Thoracic aorta (tissue), 2 donors: ENCODE data around the gene ADARB2. TPM values are rescaled to one million over a fixed set of nuclear protein-coding genes. Genes with fewer than 3 reads are reported as not detected.

Experiments used
- ATAC-seq: fragments of 150-250 bp; one replicate; pipeline ENCODE4 v1.8.0; 2017; ENCODE audit warnings: low read depth; ENCODE audit not compliant: insufficient number of reproducible peaks, low FRiP score
- DNase-seq: peaks from one replicate; pipeline ENCODE4 v3.0.0-alpha.2; 2020; ENCODE audit warnings: low spot score
- H3K27ac ChIP-seq, 2 donors: fragments of 200-600 bp; sonication (generic); 1 replicate in 1 of 2; 2 replicates in 1 of 2; pipeline ENCODE4 v1.5.1; 2016; ENCODE audit warnings: mild to moderate bottlenecking in 2 of 2, moderate library complexity in 2 of 2
- H3K27me3 ChIP-seq: fragments of 200-600 bp; sonication (generic); replicated peaks from 2 replicates; pipeline ENCODE4 v1.6.0; 2016; ENCODE audit warnings: mild to moderate bottlenecking; ENCODE audit not compliant: insufficient read depth
- H3K36me3 ChIP-seq: fragments of 200-600 bp; sonication (generic); one replicate; pipeline ENCODE4 v1.5.1; 2016
- H3K4me1 ChIP-seq, 2 donors: fragments of 200-600 bp; sonication (generic); 1 replicate in 1 of 2; 2 replicates in 1 of 2; pipeline versions ENCODE4 v1.5.1 to v1.6.0; 2016; ENCODE audit warnings: low read depth in 2 of 2, mild to moderate bottlenecking in 1 of 2; ENCODE audit not compliant: control insufficient read depth in 1 of 2
- H3K4me3 ChIP-seq: fragments of 200-600 bp; sonication (generic); 2 replicates; pipeline ENCODE4 v1.5.1; 2016; ENCODE audit warnings: mild to moderate bottlenecking
- H3K9me3 ChIP-seq: fragments of 200-600 bp; sonication (generic); 2 replicates; pipeline ENCODE4 v1.5.1; 2016
- total RNA-seq, 2 donors: library from RNA; depleted of rRNA; stranded (reverse); fragments of >200 nt; gene quantifications; one replicate each; pipeline versions ENCODE4 v1.1.0 to v1.2.3, GENCODE V29; 2016
- TF ChIP-seq, protein P1 (sequence below): fragments of 200-600 bp; sonication (generic); IDR thresholded peaks from one replicate; pipeline ENCODE4 v1.5.1; 2019; ENCODE audit warnings: antibody characterized with exemption

Gene ADARB2
- total RNA-seq, 2 donors from 2014 or later: 0.71 to 3.1 TPM

DNA sequence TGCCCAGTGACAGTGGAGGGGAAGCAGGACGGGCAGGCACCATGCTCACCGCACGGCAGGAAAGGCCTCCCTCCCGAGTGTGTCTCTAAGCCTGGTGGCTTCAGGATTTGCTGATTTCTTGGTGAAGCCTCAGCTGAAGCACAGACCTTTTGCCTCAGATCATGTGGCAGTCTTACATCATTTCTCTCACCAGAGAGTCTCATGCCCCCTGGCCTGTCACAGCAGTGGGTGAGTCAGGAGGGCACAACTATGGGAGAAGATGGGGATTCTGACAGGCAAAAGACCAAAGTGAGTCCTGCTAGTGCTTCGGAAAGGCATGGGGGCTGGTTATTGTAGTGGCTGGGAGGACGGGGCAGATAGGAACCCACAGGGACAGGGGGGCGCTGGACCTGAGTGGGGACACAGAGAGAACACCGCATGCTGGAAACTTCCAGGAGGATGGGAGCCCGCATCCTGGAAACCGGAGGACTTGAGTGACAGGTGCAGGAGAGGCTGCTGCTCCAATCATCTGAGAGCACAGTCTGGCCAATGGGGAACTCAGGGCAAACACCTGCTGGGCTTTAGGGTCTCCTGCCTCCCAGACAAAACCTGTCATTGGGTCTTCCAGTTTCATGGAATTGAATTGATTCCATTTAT lies 166.8 kb downstream of the ADARB2 start:
- no peak for DNase-seq
- TF ChIP-seq, protein P1, sequence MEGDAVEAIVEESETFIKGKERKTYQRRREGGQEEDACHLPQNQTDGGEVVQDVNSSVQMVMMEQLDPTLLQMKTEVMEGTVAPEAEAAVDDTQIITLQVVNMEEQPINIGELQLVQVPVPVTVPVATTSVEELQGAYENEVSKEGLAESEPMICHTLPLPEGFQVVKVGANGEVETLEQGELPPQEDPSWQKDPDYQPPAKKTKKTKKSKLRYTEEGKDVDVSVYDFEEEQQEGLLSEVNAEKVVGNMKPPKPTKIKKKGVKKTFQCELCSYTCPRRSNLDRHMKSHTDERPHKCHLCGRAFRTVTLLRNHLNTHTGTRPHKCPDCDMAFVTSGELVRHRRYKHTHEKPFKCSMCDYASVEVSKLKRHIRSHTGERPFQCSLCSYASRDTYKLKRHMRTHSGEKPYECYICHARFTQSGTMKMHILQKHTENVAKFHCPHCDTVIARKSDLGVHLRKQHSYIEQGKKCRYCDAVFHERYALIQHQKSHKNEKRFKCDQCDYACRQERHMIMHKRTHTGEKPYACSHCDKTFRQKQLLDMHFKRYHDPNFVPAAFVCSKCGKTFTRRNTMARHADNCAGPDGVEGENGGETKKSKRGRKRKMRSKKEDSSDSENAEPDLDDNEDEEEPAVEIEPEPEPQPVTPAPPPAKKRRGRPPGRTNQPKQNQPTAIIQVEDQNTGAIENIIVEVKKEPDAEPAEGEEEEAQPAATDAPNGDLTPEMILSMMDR: no peak

DNA sequence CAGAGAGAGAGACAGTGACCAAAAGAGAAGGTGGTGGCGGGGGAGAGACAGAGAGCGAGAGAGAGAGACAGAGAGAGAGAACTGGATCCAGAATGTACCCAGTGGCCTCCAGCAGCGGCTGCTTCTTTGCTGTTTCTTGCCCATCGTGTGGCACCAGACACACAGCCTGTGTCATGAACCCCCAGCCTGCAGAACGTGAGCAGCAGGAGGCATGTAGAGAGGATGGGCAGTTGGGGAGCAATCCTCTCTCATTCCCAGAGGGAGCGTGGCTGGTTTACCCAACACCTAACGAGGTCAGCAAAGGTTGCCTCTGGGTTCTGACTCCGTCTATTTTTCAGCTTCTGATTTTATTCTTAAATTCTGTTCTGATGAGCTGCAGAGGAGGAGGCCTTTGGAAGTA lies 168.1 kb downstream of the ADARB2 start:
- no peaks in the 10 kb centered on the region for H3K9me3 ChIP-seq
- ATAC-seq: no peak
- no peaks in the 10 kb centered on the region for H3K27me3 ChIP-seq
- no peak overlapping the region for H3K4me3 ChIP-seq
- no peak overlapping the region for H3K27ac ChIP-seq
- DNase-seq: no peak
- no peaks in the 10 kb centered on the region for H3K4me1 ChIP-seq
- TF ChIP-seq, protein P1: no peak
- H3K36me3 ChIP-seq: no peaks in the 10 kb centered on the region

More for the DNA sequence above, 166.8 kb downstream of the ADARB2 start:
- no peak for ATAC-seq
- Histone ChIP-seq H3K9me3 (no peaks in the 10 kb centered on the region), H3K27ac (no peak overlapping the region), H3K4me1 (no peaks in the 10 kb centered on the region), H3K4me3 (no peak overlapping the region), H3K36me3 (no peaks in the 10 kb centered on the region), H3K27me3 (no peaks in the 10 kb centered on the region)

DNA sequence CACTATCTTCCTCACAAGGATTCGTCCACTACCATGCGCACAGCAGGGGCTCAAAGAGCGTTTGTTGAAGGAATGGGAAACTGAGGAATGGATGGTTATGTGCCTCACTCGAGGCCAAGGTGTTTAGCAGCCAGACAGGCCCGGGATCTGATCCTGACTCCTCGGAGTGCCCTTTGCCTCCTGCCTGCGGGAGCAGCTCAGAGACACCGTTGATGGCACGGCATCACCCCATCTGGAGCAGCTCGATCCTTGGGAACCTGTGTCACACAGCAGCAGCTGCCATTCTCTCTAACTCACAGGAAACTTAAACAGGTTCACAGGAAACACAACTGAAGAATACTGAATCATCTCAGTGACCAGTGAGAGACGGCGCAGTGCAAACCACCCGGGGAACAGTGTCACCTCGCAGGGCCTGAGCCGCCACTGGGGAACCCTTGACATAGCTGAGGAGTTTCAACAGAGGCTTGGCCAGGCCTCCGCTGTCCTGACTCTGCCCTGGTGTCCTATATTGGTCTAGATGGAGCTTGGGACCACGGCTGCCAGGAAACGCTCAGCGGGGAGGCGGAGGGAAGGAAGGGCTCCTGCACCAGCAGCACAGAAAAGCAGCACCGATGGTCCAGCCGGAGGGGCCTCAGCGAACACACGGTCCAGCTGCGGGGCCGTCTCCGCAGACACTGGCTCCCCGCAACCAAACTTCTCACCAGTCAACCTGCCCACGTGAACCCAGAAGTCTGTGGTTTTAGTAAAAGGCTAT lies 169.4 kb downstream of the ADARB2 start:
- H3K4me1 ChIP-seq: no peaks in the 10 kb centered on the region
- H3K27ac ChIP-seq: no peak overlapping the region
- no peaks in the 10 kb centered on the region for H3K27me3 ChIP-seq
- no peaks in the 10 kb centered on the region for H3K9me3 ChIP-seq
- H3K36me3 ChIP-seq: no peaks in the 10 kb centered on the region
- DNase-seq: no peak
- TF ChIP-seq, protein P1: no peak
- no peak overlapping the region for H3K4me3 ChIP-seq
- no peak for ATAC-seq

DNA sequence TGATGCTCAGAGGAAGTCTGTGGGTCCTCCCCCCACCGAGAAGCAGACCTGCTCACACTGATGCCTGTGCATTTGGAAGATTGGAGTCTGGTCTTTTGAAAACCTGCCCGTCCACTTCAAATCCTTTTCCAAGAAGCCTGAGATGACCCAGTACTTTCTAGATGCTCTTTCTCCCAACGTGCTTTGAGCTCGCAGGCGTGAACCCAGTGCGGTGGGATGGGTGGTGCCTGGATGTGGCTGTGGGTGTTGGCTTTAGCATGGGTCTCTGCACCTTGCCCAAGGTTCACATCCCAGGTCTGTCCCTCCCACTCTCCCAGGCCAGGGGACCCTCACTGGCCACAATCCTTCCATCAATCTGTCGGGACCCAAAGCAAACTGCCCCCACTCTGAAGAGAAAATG lies 170.2 kb downstream of the ADARB2 start:
- Histone ChIP-seq H3K4me1 (no peaks in the 10 kb centered on the region), H3K27me3 (no peaks in the 10 kb centered on the region), H3K4me3 (no peak overlapping the region), H3K36me3 (no peaks in the 10 kb centered on the region), H3K9me3 (no peaks in the 10 kb centered on the region), H3K27ac (no peak overlapping the region)
- TF ChIP-seq, protein P1: no peak
- DNase-seq (no peak), ATAC-seq (no peak)

DNA sequence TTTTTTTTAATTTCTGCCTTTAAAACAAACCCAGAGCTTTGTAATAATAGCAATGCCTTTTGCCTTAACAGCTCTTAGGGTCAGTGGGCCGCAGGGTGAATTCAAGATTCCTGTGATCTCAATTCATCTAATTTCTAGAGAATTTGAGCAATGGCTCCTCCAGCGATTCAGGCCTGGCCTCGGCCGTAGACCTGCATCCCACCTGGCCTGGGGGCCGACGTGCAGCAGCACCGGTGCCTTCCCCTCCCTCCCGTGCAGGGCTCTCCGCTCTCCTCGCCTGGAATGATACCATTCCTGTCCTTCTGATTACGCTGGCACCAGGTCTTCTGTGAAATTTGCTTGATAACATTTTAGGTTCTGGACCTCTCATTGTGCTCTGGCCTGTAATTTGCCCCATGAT lies 172.5 kb downstream of the ADARB2 start:
- Histone ChIP-seq H3K27me3 (no peaks in the 10 kb centered on the region), H3K4me3 (no peak overlapping the region), H3K9me3 (no peaks in the 10 kb centered on the region), H3K36me3 (no peaks in the 10 kb centered on the region), H3K27ac (no peak overlapping the region), H3K4me1 (no peaks in the 10 kb centered on the region)
- TF ChIP-seq, protein P1: no peak
- ATAC-seq (no peak), DNase-seq (no peak)
